Dermis lymphatic vessel endothelial cell (primary cell): Measurements from ENCODE around the gene GRIK2. TPM values are rescaled to one million over a fixed set of nuclear protein-coding genes. Genes with fewer than 3 reads are reported as not detected.

Experiments
- total RNA-seq: library from RNA; depleted of rRNA; stranded (reverse); fragments of >200 nt; gene quantifications from 2 replicates; pipeline ENCODE4 v1.2.1, GENCODE V29; 2014

GRIK2 gene
- total RNA-seq: under 0.01 and 0.09 TPM in 2 replicates

DNA sequence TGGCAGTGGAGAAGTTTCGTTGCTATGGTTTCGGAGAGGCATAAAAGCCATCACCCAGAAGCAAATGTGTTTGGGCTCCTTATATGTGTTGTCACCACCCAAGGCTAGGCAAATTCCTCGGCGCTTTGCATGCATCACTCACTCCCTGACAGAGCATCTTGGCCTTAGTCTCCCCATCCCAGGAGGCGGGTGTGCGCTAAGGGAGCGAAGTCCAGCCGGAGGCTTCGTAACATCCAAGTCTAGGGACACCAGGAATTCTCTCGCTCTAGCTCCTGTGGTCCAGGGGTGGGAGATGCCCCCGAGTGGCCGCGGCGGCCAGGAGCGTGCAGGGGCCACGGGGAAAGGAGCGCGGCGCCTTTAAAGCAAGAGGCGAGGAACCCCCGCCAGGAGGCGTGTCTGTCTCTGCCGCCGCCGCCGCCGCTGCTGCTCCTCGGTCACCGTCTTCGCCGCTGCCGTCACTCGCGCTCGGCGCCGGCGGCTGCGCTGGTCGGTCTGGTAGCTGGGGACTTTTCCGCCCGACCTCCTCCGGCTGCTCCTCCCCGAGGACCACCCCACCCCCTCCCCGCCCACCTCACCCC, at the start of gene GRIK2:
TSS of gene GRIK2 (plus strand) at position 458 of the 578 bp plus-strand sequence.

